GM21717 (cell line): Measurements from ENCODE around the gene GASK1B.

ENCODE experiments used
- ATAC-seq: cut with Tn5 transposase; IDR thresholded peaks from one replicate; pipeline ENCODE4 v1.9.1; 2021; ENCODE audit warnings: mild to moderate bottlenecking, moderate library complexity; ENCODE audit not compliant: unreplicated experiment

The GASK1B gene

DNA sequence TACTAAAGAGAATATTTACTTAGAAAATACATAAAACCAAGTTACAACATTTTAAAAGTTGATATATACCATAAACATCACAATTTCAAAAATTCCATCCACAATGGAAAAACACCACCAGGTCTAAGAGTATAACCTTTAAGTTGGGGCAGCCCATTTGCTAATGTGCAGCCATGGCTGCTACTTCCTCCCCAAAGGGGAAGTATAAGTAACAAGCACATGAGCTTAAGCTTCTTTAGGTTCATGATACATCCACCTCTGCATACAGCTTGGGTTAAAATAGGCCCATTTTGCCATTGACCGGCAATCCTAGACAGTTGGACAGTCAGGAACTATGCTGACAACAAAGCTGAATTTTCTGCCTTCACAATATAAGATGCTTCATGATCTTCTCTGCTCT is 16.6 kb upstream of the GASK1B start:
- no peak for ATAC-seq

DNA sequence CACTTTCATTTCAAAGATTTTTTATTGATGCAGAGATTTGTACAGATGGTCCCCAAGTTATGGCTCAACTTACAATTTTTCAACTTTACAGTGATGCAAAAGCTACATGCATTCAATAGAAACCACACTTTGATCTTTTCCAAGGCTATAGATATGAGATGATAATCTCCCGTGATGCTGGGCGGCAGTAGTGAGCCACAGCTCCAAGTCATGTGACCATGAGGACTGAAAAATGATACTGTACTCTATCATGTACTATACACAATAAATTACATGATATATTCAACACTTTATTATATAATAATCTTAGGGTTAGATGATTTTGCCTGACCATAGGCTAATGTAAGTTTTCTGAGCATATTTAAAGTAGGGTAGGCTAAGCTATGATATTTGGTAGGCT is 14.0 kb upstream of the GASK1B start:
- ATAC-seq = no peak

DNA sequence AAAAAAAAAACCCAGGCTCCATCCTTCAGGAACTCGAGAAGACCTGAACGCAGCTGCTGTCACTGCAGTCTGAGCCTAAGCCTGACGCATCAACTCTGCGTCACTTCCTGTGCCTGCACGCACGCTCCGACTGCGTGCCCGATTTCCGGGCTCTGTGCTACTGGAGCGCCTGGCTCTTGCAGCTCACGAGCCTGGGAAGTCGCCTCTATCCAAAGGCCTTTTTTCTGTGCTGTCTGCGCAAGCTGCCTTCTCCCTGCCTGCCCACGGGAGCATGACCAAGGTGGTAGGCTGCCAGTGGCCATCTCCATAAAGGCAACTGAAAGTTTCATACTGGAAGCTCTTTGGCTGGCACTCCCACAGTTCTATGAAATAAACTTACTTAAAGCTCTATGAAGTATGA is 9.9 kb upstream of the GASK1B start:
- ATAC-seq = no peak

DNA sequence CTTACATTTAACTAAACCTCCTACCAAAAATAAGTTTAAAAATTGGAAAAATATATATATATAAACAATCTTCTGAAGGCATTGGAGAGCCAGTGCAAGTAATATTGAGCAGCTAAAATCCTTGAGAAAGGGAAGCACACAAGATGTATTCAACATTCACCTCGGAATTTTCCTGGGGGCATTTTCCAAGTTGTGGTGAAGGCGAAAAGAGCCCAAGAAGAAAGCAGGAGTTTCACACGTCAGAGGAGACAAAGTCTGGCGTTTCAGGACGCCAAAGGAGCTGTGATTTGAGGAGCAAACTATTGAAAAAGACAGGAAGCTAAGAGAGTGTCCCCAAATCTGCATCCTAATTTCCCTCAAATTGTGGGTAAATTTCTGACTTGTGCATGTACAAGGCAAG is 9.1 kb upstream of the GASK1B start:
- ATAC-seq = no peak

DNA sequence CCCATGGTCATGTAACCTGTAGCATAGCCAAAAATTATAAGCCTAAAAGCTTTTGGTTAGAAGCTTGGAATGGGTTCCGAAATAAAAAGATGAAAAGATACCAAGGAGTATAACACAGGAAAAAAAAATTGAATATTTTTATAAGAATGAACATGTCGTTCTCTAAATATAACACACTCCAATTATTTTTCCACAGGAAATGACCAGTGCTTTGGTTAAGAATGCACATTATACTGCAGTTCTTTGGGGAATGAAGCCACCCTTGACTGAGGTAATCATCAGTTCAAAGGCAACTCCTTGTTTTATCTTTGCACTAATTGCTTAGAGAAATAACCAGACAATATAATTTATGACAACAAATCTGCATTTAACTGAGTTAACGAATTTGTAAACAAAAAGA is 6.6 kb upstream of the GASK1B start:
- no peak for ATAC-seq

DNA sequence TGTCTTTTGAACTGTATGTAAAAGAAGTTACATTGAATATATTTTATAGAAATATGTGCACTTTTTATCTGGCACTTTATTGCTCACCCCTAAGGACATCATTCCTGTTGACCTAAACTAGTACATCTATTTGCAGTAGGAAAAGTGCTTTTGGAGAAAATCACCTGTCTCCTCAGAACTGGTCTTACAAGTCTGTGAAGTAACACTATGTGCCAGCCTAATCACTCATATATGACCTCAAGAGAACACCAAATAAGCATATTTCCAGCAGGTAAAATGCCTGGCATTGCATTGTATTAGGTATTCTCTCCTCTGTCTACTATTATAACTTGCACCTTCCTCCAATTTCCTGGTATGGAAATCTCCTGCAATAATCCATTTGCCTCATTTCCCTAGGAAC is 4.0 kb upstream of the GASK1B start:
- ATAC-seq = no peak

DNA sequence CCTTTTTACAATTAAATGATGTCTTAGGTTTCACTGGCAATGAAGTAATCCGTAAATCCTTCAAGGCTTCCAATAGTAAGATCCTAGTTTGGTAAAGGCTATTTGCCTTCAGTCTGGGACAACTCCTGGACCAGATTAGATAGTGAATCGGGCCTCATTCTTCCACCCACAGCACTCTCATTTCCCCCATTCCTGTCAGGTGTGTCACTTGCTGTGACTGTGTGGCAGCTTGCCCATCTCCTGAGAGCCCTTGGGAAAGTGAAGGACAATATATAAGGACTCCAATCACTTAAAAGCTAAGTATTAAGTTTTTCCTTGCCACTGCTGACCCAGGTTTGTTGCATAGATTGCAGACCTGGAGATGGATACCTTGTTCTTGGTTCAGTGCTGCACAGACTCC is 3.3 kb upstream of the GASK1B start:
- ATAC-seq = no peak

DNA sequence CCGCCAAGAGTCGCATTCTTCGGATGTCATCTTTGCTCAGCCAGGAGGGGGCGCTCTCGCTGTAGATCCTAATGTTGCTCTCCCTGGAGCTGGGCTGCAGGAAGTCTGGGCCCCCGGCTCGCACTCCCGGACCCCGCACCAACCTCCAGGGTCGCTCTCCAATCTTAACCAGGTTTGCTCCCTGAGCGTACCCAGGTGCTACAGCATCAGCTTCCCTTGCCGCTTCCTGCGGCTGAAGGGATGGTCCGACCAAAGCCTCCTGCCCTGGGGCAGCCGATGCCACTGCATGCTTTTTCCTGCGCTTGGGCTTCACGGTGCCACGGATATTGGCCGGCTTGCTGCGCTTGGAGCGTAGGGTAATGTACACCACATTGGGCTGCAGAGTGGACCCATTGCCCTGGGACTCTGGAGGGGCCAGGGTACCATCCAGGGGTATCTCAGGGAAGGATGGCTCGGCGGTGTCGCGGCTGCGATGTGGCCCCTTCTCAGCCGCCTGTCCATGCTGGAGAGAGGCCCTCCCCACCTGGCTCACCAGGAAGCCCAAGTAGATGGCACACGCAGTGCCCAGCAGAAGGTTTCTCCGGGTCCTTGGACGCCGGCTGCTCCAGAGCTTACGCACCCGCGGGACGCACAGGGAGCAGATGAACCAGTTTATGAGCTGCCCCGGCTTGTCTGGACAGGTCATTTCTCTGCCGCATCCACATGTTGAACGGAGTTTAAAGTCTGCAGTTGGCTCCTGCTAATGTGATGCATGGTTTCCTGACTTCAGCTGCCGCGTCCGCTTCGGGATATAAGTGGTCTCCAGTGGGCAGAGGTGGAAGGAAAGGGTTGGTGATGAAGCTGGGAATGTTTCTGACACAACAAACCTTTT is 1.9 kb downstream of the GASK1B start:
- ATAC-seq = no peak

DNA sequence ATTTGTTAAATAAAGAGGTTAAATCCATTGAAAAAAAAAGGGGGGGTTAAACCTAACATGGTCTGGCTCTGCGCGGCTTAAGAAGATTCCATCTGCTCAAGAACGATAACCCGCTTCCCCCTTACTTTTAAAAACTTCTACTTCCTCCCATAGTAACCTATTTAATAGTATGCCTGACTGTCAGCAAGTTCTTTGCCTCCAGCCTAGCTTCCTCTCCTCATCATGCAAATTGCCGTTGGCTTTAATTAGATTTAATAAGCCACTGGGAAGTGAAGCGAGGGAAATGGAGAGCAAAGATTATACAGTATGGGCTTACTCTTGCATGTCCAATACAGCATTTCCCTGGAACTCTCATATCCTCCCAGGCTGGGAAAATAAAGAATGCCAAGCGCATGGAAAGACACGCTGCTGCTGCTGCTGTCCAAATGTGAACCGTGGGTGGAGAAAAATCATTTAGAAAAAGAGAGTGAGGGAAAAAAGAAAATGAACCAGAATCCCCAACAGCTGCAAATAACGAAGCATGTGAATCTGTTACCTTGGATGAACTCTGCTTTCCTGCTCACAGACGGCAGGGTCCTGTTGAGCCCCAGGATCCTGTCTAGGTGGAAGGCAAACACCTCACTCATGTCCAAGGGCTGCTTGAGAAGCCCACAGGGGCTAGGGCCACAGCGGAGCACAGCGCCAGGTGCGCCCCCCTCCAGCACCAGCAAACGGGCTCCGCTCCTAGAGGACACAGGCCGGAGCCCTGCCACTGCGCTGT is 2.7 kb downstream of the GASK1B start:
- ATAC-seq = no peak

DNA sequence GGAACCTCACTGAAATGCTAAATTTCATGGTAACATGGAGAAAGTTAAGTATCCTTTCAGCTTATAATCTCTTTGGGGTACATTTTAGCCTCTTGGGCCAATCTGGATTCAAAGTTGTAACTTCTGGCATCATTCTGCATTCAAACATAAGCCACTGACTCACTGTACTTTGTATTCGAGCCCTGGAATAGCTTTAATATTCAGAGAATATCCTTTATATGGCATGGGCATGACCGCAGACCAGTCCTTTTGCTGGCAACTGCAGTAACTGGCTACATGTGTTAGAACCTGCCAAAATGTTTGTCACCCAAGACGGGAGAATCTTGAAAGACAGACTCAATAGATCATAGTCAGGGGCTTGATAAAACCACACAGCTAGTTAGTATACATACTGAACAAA is 3.3 kb downstream of the GASK1B start:
- no peak for ATAC-seq

DNA sequence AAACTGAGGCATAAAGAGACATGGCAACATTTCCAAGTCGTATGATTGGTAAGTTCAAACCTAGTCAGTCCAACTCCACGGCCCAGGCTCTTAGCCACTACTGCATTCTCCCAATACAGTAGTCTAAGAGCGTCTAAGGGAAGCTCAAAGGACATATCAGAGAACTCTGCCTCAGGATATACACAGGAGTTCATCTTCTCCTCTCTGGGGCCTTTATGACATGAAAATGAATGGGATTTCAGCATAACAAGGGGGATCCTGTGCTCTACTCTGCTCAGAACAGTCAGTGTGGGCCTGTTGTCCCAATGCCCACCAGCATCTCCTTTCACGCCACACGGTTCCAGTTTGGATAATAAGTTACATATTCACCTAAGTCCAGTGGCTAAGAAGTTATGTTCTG is 4.2 kb downstream of the GASK1B start:
- ATAC-seq = no peak

DNA sequence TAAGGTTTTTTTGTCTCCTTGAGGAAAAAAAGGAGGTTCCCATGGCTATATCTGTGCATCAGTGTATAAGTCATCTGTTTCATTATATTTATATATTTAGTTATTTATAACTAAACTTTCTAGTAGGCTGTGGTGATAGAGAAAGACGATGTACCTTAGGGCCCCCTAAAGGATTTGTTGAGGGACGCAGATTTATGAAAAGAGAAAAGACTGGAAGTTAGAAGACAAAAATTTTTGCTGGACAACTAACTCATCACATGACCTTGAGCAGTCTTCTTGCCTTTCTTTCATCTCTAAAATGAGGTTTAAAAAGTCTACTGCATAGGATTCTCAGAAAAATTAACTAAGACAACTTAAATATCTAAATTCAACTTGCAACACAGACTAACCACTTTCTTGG is 6.1 kb downstream of the GASK1B start:
- ATAC-seq = no peak

DNA sequence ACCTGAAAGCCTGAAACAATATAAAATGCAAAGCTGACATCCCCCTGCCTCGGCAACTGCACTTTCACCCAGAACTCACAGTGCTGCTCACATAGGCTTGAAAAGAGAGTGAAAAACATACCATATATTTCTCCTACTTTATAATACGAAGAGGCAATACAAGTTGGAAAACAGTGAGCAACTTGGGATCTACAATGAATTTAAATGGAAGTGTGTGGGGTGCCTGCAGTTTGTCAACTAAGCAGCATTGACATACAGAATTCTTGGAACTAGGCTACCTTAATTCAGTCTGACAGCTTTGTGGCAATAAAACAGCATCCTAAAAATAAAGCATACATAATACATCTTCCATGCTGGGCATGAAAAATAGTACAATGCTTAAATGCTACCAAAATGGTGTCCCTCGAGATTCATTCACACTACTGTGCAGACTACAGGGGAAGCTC is 8.0 kb downstream of the GASK1B start:
- no peak for ATAC-seq

DNA sequence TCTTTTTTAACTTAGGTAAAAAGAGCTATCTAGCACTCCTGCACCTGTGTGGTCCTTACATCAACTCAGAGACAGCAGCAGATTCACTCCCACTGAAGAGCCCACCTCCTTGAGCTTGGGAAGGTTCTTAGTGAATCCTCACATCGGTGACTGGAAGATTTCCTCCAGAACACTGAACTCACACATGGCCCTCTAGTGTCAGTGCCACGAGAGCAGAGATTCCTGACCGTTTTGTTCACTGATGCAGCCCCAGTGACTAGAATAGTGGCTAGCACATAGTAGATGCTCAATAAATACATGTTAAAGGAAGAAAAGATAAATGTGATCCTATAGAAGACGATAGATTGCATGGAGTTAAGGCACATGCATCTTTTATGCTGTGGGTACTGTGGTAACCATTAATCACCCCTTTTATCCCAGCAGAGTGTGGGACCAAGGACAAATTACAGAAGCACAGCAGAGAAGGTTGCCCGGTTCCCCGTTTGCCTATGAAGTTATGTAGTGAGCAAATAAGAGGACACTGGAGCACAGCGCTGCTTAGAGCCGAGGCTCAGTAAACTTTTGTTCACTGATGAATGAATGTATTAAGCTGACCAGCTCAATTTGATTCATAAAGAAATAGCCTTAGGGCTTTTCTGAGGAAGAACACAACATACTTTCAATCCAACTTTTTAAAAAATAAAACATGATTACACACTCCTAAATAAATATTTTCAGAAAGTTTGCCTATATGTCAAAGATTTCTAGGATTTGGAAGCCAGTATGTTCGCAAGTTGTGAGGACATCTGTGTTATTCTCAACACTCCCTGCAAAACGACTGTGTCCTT is 8.7 kb downstream of the GASK1B start:
- ATAC-seq = no peak

DNA sequence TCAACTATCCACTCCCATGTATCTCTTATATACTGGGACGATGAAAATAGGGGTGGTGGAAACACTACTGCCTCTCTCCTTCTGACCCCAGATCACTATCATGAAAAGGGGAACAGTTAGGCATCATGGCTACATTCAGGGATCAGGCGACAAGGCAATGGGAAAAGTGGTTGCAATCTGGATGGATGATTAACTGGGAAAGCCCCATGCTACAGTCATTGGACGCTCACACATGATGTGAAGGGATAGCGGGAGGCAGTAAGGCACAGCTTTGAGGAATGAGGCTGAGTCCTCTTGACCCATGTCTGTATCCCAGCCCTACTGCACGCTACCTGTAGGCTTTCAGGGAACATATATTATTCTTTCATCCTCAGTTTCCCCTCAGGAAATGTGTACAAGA is 10.2 kb downstream of the GASK1B start:
- no peak for ATAC-seq

DNA sequence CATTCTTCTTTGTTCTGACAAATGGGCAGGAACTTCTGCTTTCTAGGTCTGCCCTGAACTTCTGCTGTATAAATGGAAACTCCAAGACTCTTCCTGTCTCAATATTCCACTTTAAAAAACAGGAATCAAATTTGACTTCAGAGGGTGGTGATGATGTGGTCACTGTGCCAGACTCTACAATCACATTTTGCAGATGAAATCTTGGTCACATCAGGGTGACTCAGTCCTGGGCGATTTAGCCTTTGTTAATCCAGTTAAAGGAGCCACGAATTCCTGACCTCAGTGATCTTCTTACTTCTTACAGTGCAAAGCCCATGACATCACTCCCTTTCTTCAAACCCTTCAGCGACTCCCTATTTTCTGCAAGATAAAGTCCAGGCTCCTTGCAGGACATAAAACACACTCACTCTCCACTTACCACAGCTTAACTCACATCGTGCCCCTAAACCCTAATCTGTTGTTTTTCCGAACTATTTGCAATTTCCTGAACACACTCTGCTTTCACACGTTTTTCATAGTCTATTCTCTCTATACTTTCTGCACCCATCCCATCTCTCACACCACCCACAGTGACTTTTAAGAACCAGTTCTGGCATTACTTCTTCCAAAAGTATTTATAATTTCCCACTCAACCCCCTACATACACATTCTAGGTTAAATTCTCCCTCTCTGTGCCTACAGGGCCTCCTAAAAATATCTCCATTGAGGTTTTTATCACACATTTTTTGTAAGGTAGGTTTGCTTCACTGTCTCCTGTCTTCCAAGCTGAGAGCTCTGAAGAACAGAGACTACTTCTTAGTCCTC is 11.1 kb downstream of the GASK1B start:
- no peak for ATAC-seq

DNA sequence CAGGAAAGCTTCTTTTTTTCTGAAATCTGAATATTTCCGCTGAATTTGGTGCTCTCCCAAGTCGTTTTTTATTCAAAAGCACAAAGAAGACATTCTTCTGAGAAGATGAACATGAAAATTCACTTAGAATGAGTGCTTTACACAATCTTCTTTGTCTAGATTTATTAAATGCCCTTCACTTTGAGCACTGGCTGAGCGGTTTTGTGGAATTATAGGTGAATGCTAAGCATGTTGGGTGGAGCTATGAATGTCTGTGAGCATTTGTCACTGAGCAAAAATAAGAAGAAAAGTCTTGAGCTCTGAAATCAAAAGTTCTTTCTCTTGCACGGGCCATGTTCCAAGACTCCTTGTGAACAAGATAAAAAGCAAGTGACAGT is 13.1 kb downstream of the GASK1B start:
- no peak for ATAC-seq

DNA sequence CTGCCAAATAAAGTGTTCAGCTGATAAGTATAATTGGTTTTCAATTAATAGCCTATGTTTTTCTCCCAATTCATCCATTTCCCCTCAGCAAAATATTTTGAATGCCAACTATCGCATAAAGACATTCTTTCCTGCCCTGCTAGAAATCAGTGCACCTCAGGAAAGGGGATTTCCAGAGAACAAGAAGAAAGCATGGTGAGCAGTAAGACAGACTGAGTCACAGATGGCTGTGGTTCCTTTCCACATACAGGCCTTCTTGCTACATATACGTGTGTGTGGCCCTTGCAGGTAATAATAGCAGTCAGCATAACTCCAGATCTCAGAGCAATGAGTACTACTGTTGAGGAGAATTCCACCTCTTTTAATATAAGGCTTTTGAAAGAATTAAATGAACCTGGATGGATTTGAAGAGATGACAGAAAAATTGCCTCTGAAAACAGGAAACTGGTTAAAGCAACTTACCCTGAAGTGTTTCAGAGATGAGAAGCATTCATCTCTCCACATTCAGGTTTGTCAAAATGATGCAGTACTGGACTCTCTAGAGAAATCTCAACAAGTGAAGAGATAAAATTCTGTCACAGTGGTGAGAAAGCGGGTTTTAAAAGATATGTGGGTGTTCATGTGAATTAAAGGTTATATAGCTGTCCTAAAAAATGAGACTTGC is 13.6 kb downstream of the GASK1B start:
- no peak for ATAC-seq

DNA sequence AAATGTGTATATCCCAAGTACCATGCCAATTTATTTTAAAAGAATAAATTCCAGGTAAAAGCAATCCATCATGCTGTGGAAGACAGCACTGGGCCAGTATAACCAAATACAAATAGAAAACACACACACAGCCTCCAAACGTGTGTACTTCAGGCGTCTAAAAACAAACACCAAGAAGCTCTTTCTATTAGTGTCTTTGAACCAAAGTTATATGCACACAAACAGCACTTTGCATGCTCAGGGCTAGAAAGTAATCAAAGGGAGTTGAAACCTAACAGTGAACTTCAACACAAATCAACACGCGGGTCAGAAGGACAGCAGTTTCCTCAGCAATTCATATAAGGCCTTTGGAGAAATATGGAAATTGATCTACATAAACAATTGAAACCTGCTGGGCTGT is 15.4 kb downstream of the GASK1B start:
- ATAC-seq = no peak

DNA sequence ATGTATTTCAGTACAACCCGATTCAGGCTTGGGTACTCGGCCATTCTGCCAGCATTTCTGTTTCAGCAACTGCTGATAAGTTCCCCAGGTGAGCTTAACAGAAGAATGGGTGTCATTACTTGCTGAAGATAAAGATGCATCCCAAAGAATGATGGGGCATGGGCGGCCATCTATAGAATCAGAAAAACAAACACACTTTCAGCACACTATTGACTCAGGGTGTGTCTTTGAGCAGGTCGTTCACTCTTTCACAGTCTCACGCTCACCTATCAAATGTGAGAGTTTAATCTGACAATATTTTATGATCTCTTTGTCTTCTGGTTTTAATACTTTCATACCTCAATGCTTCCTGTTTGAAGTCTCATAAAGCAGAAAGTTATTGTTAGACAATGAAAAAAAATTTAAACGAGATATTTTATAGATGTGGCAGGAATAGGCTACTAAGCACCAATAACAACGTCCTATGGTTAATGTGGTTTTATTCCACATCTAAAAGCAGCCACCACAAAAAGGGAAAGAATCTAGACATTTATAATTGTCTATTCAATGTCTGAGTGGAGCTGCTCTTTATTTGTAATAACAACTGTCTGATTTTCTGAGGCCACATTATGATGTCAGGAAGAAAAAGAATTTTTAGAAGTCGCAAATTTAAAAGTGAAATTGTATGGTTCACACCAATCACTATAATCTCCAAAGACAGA is 17.0 kb downstream of the GASK1B start:
- ATAC-seq = no peak
